Mesenteric fat pad (tissue), 1 donor: Measurements from ENCODE around the gene METTL27. TPM values are rescaled to one million over a fixed set of nuclear protein-coding genes. Genes with fewer than 3 reads are reported as not detected.

ENCODE experiments used
- total RNA-seq: library from RNA; stranded (reverse); fragmentation: NEBNext Ultra II Directional; extraction: Animal tissue kit (Norgen Biotek cat#: 25700); gene quantifications from one replicate; pipeline ENCODE4 v1.2.1, GENCODE V29; 2021
- donor health status: DM: yes; HTN: yes; CAD: no.

Gene METTL27
- total RNA-seq, 1 donor from 2014 or later: 1.7 TPM

Other genes starting within 250 kb of the METTL27 start
- 91.5 TPM for gene MLXIPL, start 218.0 kb downstream of the METTL27 start, total RNA-seq
- 2.0 TPM for gene VPS37D, start 174.7 kb downstream of the METTL27 start, total RNA-seq
- 11.7 TPM for gene DNAJC30, start 159.1 kb downstream of the METTL27 start, total RNA-seq
- 51.9 TPM for gene BUD23, start 158.9 kb downstream of the METTL27 start, total RNA-seq
- 3.5 TPM for gene STX1A, start 122.8 kb downstream of the METTL27 start, total RNA-seq
- gene ABHD11, start 103.7 kb downstream of the METTL27 start, total RNA-seq: 14.3 TPM
- gene CLDN3, start 72.2 kb downstream of the METTL27 start, total RNA-seq: not detected
- gene CLDN4, start 11.5 kb downstream of the METTL27 start, total RNA-seq: 0.71 TPM
- not detected for gene TMEM270, start 18.6 kb upstream of the METTL27 start, total RNA-seq
- gene ELN, start 185.7 kb upstream of the METTL27 start, total RNA-seq: 95.5 TPM
- 23.1 TPM for gene LIMK1, start 241.3 kb upstream of the METTL27 start, total RNA-seq